DMS79 treated with DMSO at 0.1 percent for 48 hours (cell line): ENCODE results near the gene ZAP70.

Source experiments
- DNase-seq: peaks from one replicate; lab custom pipeline; 2025; lab: John Stamatoyannopoulos, UW

The ZAP70 gene

GRCh38 chr2:97788986-97789644 lies 75.7 kb downstream of the ZAP70 start:
- DNase-seq = no peak
